Right forelimb (tissue), 1 donor: ENCODE data around the gene TIMP1.
"Not testable (repeated sequence)": the region's sequence is repeated elsewhere in the genome, so short reads cannot be mapped to it uniquely, and the experiment has no call there.

Experiments
- DNase-seq: peaks from one replicate; pipeline ENCODE4 v3.0.0-alpha.2; 2018

TIMP1 gene

GRCh38 chrX:47574076-47574546, 8.1 kb upstream of the TIMP1 start:
- peak; percentile 63 for DNase-seq

- peak; percentile 54 for DNase-seq
These were observed 7.5 kb upstream of the TIMP1 start for GRCh38 chrX:47574547-47575301.

DNA sequence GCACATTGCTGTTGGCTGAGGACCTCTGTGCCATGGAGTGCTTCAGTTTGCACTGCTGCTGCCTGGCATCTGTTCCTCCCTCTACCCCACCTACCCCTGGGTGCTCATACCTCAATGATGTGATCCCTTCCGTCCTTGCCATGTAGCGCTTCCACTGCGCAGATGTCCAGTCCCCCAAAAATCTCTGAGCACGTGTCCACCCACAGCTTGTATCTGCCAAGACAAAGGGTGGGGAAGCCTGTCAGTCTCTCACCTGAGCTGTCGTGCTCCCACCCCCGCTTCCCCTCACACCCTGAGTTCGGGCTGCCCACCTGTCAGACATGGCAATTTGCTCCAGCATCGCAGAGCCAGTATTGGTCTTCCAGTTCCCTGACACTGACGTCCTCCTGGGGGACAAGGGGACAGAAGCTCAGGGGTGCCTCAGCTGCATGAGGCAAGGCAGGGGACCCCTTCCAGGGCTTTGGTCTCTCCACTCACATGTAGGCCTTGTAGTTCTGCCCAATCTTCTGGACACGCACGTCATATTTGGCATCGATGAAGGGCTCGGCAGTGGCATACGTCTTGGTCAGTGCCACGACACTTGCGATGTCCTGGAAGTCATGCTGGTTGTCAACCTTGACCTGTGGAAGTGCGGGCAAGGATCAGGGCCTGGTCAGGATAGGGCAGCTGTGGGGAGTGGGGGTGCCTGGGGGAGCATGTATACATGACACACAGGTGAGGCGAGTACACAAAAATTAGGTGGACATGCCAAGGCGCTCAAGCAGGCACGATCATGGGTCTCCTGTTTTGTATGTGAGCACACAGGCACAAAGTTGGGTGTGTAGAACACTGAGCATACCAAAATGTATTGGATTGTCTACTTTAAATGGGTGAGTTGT, 6.0 kb upstream of the TIMP1 start:
- no peak for DNase-seq

DNA sequence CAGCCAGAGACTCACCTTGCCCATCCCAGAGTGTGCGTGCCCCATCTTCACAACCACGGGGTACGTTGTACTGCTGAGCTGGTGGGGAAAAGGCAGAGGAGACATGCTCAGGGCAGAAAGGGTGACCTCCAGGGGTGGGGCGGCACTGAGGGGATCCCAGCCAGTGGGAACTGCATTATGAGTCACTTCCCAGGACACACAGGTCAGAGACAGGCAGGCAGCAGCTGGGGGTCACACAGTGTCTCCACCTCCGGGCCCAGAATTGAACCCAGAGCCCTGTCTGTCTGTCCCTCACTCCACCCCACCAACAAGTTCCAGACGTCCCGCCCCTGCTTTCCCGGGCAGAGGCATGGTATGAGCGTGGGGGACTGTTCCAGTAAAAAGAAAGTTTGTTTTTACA, 4.8 kb upstream of the TIMP1 start:
- no peak for DNase-seq

DNA sequence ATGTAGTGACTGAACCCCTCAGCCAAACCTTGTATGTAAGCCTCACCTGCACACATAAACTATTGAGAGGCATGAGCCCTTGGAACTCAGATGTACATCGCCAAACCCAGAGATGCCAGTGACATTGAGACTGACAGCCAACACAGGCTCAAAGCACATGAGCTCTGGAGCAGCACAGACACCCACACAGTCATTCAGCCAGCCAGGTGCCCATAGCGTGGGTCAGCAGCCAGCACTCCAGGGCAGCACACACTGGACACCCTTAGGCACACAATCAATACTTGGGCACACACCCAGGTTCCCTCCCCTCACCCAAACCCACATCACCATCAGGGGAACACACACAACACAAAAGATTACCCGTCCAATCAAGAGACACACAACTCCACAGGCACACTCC, 4.3 kb upstream of the TIMP1 start:
- no peak for DNase-seq

DNA sequence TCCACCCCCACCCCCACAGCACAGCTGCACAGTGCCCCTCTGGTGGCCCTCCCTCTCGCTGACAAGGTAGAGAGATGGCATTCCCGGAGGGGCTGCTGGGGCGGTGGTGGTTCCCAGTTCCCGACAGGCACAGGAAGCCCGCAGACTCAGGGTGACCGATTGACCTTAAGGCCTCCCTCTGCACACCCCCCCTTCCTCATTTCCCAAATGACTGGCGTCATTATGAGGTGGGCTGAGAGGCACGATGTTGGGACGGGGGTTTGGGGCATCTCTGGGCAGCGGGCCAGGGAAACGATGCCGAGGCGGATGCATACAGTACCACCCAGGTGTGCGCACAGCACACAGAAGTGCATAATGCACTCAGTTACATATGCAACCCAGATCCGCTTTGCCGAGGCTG, 3.5 kb upstream of the TIMP1 start:
- no peak for DNase-seq

DNA sequence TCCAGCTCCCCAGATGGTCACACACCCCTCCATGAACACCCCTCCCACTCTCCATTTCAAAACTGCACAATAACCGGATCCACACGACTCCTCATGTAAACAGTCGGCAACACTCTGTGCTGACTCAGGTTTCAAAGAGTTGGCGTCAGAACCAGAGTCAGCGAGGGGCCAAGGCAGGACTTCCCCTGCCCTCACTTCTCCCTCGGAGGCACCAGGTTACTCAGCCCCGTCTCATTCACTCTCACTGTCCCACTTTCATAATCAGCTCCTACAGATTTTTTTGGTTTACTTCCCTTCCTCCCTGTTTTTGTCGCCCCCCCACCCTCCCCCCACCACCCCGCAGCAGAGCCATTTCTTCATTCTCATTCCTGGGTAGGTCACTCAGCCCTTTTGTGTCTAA, 2.7 kb upstream of the TIMP1 start:
- no peak for DNase-seq

GRCh38 chrX:47583240-47583861, 1.1 kb downstream of the TIMP1 start:
- no peak for DNase-seq

GRCh38 chrX:47584714-47585113, 2.5 kb downstream of the TIMP1 start:
- DNase-seq = no peak

DNA sequence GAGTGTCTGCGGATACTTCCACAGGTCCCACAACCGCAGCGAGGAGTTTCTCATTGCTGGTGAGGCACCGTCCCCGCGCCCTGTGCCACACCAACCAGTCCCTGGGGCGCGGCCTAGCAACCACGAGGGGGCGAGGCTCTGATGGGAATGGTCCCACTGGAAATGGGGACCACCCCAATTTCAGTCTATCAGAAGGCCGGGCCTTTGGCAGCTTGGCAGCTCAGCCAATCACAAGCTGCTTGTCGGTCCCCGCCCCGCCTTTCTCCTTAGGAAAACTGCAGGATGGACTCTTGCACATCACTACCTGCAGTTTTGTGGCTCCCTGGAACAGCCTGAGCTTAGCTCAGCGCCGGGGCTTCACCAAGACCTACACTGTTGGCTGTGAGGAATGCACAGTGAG, 3.0 kb downstream of the TIMP1 start:
- DNase-seq = no peak

GRCh38 chrX:47586043-47586787, 4.0 kb downstream of the TIMP1 start:
- DNase-seq = no peak

DNA sequence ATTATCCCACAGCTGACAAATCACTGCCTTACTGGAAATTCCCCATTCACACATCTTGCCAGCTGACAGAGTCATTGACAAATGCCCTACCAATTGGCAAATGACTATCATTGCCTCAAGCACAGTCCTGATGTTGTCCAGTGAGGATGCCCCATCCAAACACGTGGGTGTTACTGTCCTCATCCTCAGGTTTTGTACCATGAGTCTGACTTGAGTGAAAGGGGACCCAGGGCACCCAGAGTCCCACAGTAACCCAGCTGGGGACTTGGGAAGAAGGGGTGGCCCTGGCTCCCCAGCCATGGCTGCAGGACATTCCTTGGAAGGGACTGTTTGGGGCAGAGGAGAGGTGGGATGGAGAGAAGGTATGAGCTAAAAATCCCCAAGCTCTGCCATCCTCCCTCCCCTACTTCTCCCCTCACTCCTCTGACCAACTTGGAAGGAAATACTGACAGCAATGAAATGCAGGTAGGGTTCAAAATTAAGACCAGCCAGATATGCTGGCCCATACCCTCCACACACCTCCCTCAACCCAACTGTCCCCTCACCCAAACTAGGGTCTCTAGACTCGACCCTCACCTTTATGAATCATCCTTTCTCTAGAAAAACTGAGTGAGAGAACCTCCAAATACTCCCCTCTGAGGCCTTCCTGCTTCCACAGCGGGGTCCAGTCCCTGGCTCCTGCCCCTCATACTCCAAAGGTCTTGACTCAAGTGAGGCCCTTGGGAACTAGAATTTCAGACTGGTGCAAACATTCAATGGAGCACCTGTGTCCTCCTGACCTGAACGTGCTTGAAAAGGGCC, 5.1 kb downstream of the TIMP1 start:
- DNase-seq = no peak

DNA sequence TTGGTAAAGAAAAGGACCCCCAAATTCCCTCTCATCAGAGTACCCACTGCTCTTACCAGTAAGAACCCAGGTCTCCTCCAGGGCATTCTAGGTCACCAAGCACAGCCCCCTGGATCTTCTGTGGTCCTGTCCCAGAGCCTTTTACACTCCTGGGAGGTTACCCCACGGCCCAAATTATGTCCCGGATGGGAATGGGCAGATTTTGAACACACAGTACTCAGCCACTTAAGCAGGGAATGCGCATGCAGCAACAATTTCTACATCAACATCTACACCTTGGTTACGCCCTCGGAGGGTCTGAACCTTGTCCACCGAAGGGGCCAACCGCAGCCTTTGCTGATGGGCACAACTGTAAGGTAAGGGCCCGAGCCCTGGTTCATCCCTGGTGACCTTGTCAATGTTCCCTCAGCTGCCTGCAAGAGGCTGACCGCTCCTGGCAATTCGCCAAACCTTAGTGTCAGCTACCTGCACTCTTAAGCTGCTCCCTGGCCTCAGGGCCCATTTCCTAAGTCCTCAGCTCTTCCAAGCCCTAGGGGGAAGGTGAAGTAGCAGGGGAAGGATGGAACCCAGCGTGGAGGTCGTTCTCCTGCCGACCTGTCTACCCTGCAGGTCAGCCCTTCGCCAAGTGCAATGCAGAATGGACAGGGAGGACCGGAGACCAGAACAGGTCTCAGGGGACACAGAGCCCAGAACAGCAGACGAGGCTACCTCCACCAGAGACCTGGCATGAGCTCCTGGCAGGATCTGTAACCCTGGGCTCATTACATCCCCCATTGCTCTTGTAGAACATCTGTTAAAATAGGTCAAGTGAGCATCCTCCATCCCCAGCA, 5.9 kb downstream of the TIMP1 start:
- no peak for DNase-seq

DNA sequence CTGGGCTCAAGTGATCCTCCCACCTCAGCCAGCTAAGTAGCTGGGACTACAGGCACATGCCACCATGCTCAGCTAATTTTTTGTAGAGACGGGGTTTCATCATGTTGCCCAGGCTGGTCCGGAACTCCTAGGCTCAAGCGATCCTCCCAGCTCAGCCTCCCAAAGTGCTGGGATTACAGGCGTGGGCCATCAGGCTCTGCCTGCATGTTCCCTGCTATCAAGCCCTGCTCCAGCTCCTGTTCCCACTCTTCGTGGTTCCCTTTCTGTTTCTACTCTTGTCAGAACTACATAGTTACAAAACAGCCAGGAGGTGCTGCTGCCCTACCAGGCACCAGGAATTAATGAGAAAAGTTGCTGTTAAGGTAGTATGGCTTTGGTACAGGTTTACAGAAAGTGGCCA, 8.7 kb downstream of the TIMP1 start:
- no peak for DNase-seq

DNA sequence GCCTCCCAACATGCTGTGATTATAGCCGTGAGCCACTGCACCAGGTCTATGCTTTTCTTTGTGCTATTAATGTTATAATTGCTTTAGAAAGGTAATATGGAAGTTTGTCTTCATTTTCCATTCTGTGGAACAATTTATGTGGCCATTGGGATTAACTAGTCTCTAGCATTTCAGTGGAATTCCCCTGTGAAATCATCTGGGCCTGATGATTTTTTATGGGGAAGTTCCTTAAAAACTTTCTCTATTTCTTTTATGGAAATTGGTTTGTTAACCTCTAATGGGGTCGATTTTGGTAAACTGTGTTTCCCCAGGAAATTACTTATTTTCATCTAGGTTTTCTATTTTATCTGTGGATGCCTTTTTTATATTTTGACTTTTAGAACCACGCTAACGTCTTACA, 11.3 kb downstream of the TIMP1 start:
- no peak for DNase-seq

- DNase-seq = no peak
These were observed 13.5 kb downstream of the TIMP1 start for GRCh38 chrX:47595716-47596251.

GRCh38 chrX:47596256-47596655, 14.0 kb downstream of the TIMP1 start:
- no peak for DNase-seq

GRCh38 chrX:47597222-47597621, 15.0 kb downstream of the TIMP1 start:
- no peak for DNase-seq

GRCh38 chrX:47603125-47603524, 20.9 kb downstream of the TIMP1 start:
- not testable (repeated sequence) for DNase-seq

- no peak for DNase-seq
These were observed 22.8 kb downstream of the TIMP1 start for GRCh38 chrX:47605024-47605423.

GRCh38 chrX:47607091-47607490, 24.9 kb downstream of the TIMP1 start:
- DNase-seq = no peak
